NCI-H2227 (cell line): ENCODE data around the gene CCDC174.
"Not testable (repeated sequence)": the region's sequence is repeated elsewhere in the genome, so short reads cannot be mapped to it uniquely, and the experiment has no call there.

Experiments
- DNase-seq: peaks from one replicate; lab custom pipeline; 2025; ENCODE audit not compliant: unreplicated experiment; lab: John Stamatoyannopoulos, UW

The CCDC174 gene

GRCh38 chr3:14649466-14649865 lies 2.1 kb upstream of the CCDC174 start:
- DNase-seq = no peak

- DNase-seq = no peak
Observed at GRCh38 chr3:14650193-14650592, 1.4 kb upstream of the CCDC174 start.

DNA sequence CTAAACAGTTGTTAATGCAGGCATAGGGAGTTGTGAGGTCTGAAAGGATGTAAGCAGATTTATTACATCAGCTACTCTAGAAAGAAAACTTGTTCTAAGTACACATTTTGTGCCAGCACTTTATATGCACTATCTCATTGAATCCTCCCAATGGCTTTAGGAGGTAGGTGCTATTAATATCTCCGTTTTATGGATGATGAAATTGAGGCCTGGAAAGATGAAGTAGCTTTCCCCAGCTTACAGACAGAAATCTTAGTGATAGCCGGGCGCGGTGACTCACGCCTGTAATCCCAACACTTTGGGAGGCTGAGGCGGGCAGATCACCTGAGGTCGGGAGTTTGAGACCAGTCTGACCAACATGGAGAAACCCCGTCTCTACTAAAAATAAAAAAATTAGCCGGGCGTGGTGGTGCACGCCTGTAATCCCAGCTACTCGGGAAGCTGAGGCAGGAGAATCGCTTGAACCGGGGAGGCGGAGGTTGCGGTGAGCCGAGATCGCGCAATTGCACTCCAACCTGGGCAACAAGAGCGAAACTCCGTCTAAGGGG lies 872 bp downstream of the CCDC174 start:
- DNase-seq = not testable (repeated sequence)

GRCh38 chr3:14657579-14657978 lies 6.0 kb downstream of the CCDC174 start:
- no peak for DNase-seq

- peak; percentile 23 for DNase-seq
Observed at GRCh38 chr3:14658978-14659377, 7.4 kb downstream of the CCDC174 start.

- DNase-seq = no peak
Observed at GRCh38 chr3:14660942-14661341, 9.4 kb downstream of the CCDC174 start.

DNA sequence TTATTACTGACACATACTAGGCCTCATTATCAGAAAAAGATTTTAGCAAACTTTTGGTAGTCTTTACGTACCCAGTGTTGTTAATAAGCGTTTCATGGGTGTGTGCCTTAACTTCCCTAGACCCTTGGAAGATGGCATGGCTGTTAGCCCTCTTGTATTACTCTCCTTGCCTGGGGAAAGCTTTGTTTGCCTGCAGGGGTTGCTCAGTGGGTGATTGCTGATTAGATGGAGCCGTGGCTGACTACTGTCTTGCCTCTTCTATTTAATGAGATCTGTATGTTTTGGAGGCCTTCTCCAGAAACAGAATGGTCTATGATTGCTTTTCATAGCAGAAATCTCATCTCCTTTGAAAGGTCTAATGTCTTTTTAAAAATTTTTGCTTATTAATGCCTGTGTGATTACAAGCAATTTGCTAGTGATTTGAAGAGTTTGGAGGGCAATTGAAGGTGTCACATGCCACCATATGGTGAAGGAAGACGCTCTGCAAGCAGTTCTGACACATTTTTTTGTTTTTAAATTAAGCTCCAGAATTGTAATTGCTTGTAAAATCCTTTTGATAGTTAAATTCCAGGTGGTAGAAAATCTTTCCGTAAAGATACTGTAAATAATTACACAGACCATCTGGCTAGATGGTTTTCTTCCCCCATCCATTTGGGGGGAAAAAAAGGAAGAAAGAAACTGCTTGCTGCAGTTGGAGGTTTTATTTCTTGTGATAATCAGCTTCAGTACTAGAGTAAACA lies 12.0 kb downstream of the CCDC174 start:
- peak; percentile 24 for DNase-seq

- no peak for DNase-seq
Observed at GRCh38 chr3:14664170-14664569, 12.6 kb downstream of the CCDC174 start.

GRCh38 chr3:14672588-14672987 lies 21.0 kb downstream of the CCDC174 start:
- DNase-seq = no peak

DNA sequence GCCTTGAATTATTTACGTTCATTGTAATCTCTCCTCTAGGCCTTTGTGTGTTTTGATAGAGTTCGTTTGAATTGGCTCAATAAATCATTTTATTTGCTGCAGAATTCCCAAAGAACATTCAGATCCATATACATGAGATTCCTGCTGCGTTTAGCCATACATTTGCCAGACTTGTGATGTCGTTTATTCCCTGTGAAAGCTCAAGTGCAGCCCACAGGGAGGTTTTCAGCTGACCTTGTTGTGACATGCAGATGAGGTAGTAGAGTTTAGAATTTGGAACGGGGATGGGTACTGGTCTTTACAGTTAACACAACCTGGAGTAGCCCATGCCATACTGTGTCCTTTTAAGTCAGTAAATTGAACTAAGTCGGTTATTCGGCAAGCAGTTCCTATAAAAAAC lies 23.3 kb downstream of the CCDC174 start, which contains the start of gene C3orf20:
Gene C3orf20, plus strand, starts transcription at position 301 of the 400 bp plus-strand sequence. CDS start 7,573 bp downstream, outside the sequence.
- no peak for DNase-seq

DNA sequence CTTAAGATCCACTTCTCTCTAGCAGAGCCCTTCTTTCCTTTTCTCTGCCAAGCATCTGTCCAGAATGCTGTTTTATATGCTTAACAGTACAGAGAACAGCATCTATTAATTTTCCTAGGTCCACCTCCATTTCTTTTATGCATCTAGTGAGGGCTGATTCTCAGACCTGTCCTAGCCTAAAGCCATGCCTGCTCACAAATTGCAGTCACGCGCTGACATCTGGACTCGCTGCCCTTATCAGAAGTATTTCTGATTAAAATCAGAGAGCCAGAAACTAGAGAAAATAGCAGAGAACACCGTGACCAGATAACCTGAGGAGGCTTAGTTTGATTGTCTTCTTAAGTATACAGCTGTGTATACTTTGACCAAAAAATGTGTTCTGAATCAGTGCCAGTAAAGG lies 25.3 kb downstream of the CCDC174 start:
- no peak for DNase-seq

DNA sequence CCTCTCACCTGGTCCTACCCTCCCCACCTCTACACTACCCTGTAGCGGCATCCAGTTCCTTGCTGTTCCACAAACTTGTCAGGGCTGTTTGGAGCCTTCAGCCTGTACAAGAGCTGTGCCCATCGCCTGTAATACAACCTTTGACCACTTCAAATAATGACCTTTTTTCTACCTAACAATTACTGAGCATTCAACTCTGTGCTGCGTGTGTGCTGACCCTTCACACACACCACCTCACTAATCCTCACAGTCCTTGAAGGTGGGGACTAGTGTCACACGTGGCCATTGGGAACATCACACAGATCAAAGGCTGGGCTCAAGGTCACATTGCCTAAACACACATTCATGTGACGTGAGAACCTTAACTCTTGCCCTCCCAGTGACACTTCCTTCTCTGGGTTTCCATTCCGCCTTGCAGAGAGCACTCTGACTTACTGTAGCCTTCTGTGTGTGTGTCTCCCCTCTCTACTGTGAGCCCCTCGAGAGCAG lies 26.5 kb downstream of the CCDC174 start:
- DNase-seq = no peak

DNA sequence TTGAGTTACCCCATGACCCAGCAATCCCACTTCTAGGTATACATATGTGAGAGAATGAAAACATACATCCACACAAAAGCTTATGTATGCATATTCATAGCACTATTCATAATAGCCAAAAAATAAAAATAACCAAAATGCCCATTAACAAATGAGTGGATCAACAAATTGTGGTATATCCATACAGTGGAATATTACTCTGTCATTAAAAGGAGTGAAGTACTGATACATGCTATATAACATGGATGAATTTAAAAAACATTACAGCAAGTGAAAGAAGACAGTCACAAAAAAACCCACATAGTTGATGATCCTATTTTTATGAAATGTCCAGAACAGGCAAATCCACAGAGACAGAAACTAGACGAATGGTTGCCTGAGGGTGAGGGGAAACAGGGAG lies 28.6 kb downstream of the CCDC174 start:
- DNase-seq = no peak

- DNase-seq = no peak
Observed at GRCh38 chr3:14680716-14681115, 29.2 kb downstream of the CCDC174 start.

DNA sequence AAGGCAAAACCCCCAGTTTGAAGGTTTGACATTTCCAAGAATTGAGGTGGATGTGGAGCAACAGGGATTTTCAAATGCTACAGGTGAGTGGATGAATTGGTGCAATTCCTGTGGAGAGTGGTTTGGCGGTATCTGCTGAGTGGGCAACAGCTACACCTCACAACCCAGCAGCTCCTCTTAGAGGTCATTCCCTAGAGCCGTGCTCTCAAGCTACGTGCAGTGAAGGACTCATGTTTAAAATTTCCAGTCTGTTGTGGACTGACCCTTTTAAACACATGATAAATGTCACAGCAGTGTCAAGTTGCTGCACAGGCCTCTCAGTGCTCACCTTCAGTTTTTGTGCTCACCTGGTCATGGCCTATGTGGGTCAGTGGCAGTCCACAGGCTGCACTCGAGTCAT lies 32.9 kb downstream of the CCDC174 start:
- DNase-seq = no peak

GRCh38 chr3:14685179-14685578 lies 33.6 kb downstream of the CCDC174 start:
- DNase-seq = no peak

DNA sequence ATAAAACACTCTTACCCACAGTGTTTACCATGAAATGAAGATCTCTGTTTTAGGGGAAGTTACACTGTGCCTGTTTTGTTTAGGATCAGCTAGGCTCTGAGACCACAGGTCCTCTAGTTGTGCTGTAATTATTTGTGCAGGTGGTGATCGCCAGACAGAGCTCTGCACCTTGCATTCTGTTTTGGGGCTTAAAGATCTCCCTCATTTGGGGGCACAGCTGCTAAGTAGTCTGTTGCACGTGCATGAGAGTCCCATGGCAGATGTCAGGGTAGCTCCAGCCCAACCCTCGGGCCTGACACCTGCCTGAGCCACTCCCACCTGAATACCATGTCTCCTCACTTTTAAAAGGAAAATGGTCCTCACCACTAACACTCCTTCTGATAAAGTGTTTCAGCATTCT lies 35.8 kb downstream of the CCDC174 start:
- no peak for DNase-seq

GRCh38 chr3:14688525-14688924 lies 37.0 kb downstream of the CCDC174 start:
- DNase-seq = no peak

DNA sequence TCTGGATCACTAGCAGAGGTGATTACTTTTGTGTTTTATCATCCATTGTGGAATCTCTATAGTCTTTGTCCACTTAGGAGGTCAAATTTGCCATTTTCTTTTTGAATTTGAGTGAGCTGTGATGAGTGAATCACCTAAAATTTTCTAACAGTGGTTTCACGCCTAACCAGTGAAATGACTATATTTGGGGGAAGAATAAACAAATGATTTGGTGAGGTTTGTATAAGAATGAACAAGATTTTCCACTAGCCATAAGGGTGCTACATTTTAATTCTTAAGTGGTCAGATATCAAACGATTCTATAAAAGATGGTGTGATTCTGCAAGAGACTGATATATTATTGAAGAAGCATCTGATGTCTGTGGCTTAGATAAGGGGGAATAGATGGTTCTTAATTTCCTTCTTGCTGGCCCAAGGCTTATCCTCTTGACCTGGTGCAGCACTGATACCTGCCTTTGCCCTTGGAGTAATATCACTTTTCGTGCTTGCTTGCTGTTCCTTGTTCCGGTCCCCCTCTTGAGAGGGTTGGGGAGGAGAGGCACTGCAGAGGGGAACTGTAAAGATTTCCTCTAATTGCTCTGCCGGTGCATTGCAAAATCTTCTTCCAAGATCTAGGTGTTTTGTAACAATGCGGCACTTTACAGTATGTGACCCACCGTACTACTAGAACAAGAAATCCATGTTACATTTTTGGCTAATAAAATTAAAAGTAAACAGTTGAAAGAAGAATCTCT lies 37.9 kb downstream of the CCDC174 start:
- no peak for DNase-seq

- DNase-seq = no peak
Observed at GRCh38 chr3:14691239-14691638, 39.7 kb downstream of the CCDC174 start.

DNA sequence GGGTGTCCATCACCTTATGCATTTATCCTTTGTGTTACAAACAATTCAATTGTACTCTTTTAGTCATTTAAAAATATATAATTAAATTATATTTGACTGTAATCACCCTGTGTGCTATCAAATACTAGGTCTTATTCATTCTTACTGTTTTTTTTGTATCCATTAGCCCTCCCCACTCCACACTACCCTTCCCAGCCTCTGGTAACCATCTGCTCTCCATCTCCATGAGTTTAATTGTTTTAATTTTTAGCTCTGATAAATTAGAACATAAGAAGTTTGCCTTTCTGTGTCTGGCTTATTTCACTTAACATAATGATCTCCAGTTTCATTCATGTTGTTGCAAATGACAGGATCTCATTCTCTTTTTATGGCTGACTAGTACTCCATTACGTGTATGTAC lies 40.2 kb downstream of the CCDC174 start:
- no peak for DNase-seq
